HepG2 (cell line): ENCODE results near the gene FAM81B.

Experiments
- EZH2 ChIP-seq: conservative IDR thresholded peaks from 2 replicates; pipeline ENCODE4 v1.6.1; 2012; ENCODE audit warnings: mild to moderate bottlenecking, low read depth, low read length, moderate library complexity
- GATA4 ChIP-seq: sonication (generic); IDR thresholded peaks from 2 replicates; pipeline ENCODE4 v1.6.1; 2016; ENCODE audit warnings: antibody characterized with exemption, low read depth, borderline replicate concordance
- MYC ChIP-seq: sonication (generic); formaldehyde crosslinking; IDR thresholded peaks from 2 replicates; pipeline ENCODE4 v1.9.0; 2021; ENCODE audit warnings: missing genetic modification reagents, borderline replicate concordance
- NCOA1 ChIP-seq: sonication (generic); formaldehyde crosslinking; IDR thresholded peaks from 2 replicates; pipeline ENCODE4 v1.9.0; 2021; ENCODE audit warnings: missing genetic modification reagents
- POLR2AphosphoS5 ChIP-seq: IDR thresholded peaks from 2 replicates; pipeline ENCODE4 v1.6.1; 2012; ENCODE audit warnings: low read depth, low read length
- RNF2 ChIP-seq: fragments of 450-650 bp; conservative IDR thresholded peaks from 2 replicates; pipeline ENCODE4 v1.6.1; 2016; ENCODE audit warnings: low read depth
- SNRNP70 ChIP-seq: fragments of 200-400 bp; formaldehyde crosslinking; IDR thresholded peaks from 2 replicates; pipeline ENCODE4 v1.6.1; 2017; ENCODE audit warnings: mild to moderate bottlenecking, low read depth, low read length, moderate library complexity
- ZC3H4 ChIP-seq: sonication (generic); formaldehyde crosslinking; IDR thresholded peaks from 2 replicates; pipeline ENCODE4 v1.4.0; 2020; ENCODE audit warnings: missing genetic modification reagents, borderline replicate concordance
- TF ChIP-seq, protein P1 (sequence below): sonication (generic); formaldehyde crosslinking; conservative IDR thresholded peaks from 2 replicates; pipeline ENCODE4 v1.4.0; 2020; ENCODE audit warnings: missing genetic modification reagents
- TF ChIP-seq, protein P2 (sequence below): sonication (generic); formaldehyde crosslinking; IDR thresholded peaks from 2 replicates; pipeline ENCODE4 v1.5.0; 2020; ENCODE audit warnings: mild to moderate bottlenecking, missing genetic modification reagents, moderate library complexity

DNA sequence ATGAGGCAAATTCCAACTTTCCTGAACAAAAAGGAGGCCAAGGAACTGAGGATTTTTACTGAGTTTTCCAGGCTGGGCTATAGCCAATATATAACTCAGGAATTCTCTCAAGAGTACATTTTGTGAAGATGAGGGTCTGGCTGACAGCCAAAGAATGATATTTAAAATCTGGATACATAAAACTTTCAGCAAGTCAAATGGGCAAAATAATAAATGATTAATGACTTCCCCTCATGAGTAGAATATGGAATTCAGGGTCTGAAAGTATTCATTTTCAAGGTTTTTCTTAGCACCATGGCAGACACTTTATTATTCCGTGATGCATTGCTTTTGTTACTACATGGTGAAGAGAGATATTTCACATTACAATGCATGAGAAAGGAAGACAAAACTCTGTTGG is 7.8 kb downstream of the FAM81B start:
- TF ChIP-seq RNF2 (no peak), MYC (CRISPR knock-in tag) (no peak), POLR2AphosphoS5 (no peak), NCOA1 (CRISPR knock-in tag) (no peak), EZH2 (no peak), GATA4 (no peak), ZC3H4 (no peak), SNRNP70 (no peak)
- TF ChIP-seq, protein P1, sequence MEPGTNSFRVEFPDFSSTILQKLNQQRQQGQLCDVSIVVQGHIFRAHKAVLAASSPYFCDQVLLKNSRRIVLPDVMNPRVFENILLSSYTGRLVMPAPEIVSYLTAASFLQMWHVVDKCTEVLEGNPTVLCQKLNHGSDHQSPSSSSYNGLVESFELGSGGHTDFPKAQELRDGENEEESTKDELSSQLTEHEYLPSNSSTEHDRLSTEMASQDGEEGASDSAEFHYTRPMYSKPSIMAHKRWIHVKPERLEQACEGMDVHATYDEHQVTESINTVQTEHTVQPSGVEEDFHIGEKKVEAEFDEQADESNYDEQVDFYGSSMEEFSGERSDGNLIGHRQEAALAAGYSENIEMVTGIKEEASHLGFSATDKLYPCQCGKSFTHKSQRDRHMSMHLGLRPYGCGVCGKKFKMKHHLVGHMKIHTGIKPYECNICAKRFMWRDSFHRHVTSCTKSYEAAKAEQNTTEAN (CRISPR knock-in tag) = no peak
- TF ChIP-seq, protein P2, sequence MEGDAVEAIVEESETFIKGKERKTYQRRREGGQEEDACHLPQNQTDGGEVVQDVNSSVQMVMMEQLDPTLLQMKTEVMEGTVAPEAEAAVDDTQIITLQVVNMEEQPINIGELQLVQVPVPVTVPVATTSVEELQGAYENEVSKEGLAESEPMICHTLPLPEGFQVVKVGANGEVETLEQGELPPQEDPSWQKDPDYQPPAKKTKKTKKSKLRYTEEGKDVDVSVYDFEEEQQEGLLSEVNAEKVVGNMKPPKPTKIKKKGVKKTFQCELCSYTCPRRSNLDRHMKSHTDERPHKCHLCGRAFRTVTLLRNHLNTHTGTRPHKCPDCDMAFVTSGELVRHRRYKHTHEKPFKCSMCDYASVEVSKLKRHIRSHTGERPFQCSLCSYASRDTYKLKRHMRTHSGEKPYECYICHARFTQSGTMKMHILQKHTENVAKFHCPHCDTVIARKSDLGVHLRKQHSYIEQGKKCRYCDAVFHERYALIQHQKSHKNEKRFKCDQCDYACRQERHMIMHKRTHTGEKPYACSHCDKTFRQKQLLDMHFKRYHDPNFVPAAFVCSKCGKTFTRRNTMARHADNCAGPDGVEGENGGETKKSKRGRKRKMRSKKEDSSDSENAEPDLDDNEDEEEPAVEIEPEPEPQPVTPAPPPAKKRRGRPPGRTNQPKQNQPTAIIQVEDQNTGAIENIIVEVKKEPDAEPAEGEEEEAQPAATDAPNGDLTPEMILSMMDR (CRISPR knock-in tag) = no peak
